GM12892 (cell line): ENCODE measurements around the gene ARHGEF4.

ENCODE experiments used
- POLR2A ChIP-seq: IDR thresholded peaks from 2 replicates; pipeline ENCODE4 v1.6.1; 2011; ENCODE audit warnings: low read depth, low read length, control low read depth
- POLR2AphosphoS5 ChIP-seq: IDR thresholded peaks from 2 replicates; pipeline ENCODE4 v1.6.1; 2011; ENCODE audit warnings: low read depth, low read length, control low read depth
- TAF1 ChIP-seq: IDR thresholded peaks from 2 replicates; pipeline ENCODE4 v1.6.1; 2011; ENCODE audit warnings: low read depth, mild to moderate bottlenecking, control low read depth, low read length, borderline replicate concordance

GRCh38 chr2:130823171-130823885 lies 13.4 kb upstream of the ARHGEF4 start:
- no peak for TF ChIP-seq POLR2A
- no peak for TF ChIP-seq TAF1
- TF ChIP-seq POLR2AphosphoS5 = no peak
